Upper lobe of right lung (tissue), 1 donor: ENCODE results near the gene ASPM. TPM values are rescaled to one million over a fixed set of nuclear protein-coding genes. Genes with fewer than 3 reads are reported as not detected.

Experiments
- ATAC-seq: fragments of 200-7000 bp; cut with Tn5 transposase; one replicate; pipeline ENCODE4 v1.9.1; 2020; ENCODE audit warnings: mild to moderate bottlenecking, moderate library complexity
- DNase-seq: peaks from one replicate; pipeline ENCODE4 v3.0.0-alpha.2; 2020
- H3K27ac ChIP-seq: fragments of 200-600 bp; one replicate; pipeline ENCODE4 v1.8.0; 2022
- H3K27me3 ChIP-seq: fragments of 200-600 bp; one replicate; pipeline ENCODE4 v1.8.0; 2022; ENCODE audit warnings: mild to moderate bottlenecking
- H3K36me3 ChIP-seq: fragments of 200-600 bp; one replicate; pipeline ENCODE4 v1.8.0; 2022
- H3K4me1 ChIP-seq: fragments of 200-600 bp; one replicate; pipeline ENCODE4 v1.8.0; 2022
- H3K4me3 ChIP-seq: fragments of 200-600 bp; one replicate; pipeline ENCODE4 v1.8.0; 2022; ENCODE audit warnings: mild to moderate bottlenecking
- H3K9me3 ChIP-seq: fragments of 200-600 bp; one replicate; pipeline ENCODE4 v1.8.0; 2022
- CTCF ChIP-seq: fragments of 200-600 bp; IDR thresholded peaks from one replicate; pipeline ENCODE4 v1.8.0; 2022; ENCODE audit warnings: antibody characterized with exemption
- intact Hi-C: fragments of 100-400 bp; cut with DNase I; formaldehyde crosslinking; loops from one replicate; pipeline ENCODE4 v1.11.0; 2022
- total RNA-seq: library from RNA; stranded (reverse); fragmentation: NEBNext Ultra II Directional; extraction: Animal tissue kit (Norgen Biotek cat#: 25700); gene quantifications from one replicate; pipeline ENCODE4 v1.2.1, GENCODE V29; 2021
- donor health status: DM: no; HTN: yes; CAD: no; lungs with severe emphysema.

The ASPM gene
- total RNA-seq, 1 donor from 2014 or later = 0.46 TPM

GRCh38 chr1:197127246-197127912 is 19.1 kb downstream of the ASPM start:
- no peaks in the 10 kb centered on the region for H3K36me3 ChIP-seq
- no peak overlapping the region for H3K27ac ChIP-seq
- no peaks in the 10 kb centered on the region for H3K27me3 ChIP-seq
- DNase-seq (no peak), ATAC-seq (no peak)
- no peaks in the 10 kb centered on the region for H3K4me1 ChIP-seq
- intact Hi-C loops = no loop called here
- no peak for TF ChIP-seq CTCF
- no peaks in the 10 kb centered on the region for H3K9me3 ChIP-seq
- no peak overlapping the region for H3K4me3 ChIP-seq

GRCh38 chr1:197126691-197127090 is 19.8 kb downstream of the ASPM start:
- H3K9me3 ChIP-seq = no peaks in the 10 kb centered on the region
- no peak overlapping the region for H3K27ac ChIP-seq
- DNase-seq (no peak), ATAC-seq (no peak)
- H3K4me1 ChIP-seq = no peaks in the 10 kb centered on the region
- no peak for TF ChIP-seq CTCF
- no peaks in the 10 kb centered on the region for H3K36me3 ChIP-seq
- intact Hi-C loops = no loop called here
- no peak overlapping the region for H3K4me3 ChIP-seq
- no peaks in the 10 kb centered on the region for H3K27me3 ChIP-seq

GRCh38 chr1:197124376-197124775 is 22.1 kb downstream of the ASPM start:
- no peak for ATAC-seq
- intact Hi-C loops = no loop called here
- TF ChIP-seq CTCF = no peak

GRCh38 chr1:197116156-197116555 is 30.3 kb downstream of the ASPM start:
- no peaks in the 10 kb centered on the region for H3K4me1 ChIP-seq
- no peaks in the 10 kb centered on the region for H3K27me3 ChIP-seq
- DNase-seq (no peak), ATAC-seq (no peak)
- H3K9me3 ChIP-seq = no peaks in the 10 kb centered on the region
- no peaks in the 10 kb centered on the region for H3K36me3 ChIP-seq
- H3K27ac ChIP-seq = no peak overlapping the region
- intact Hi-C loops = no loop called here
- no peak for TF ChIP-seq CTCF
- H3K4me3 ChIP-seq = no peak overlapping the region

More at GRCh38 chr1:197124376-197124775, 22.1 kb downstream of the ASPM start:
- Histone ChIP-seq H3K9me3 (no peaks in the 10 kb centered on the region), H3K27me3 (no peaks in the 10 kb centered on the region), H3K4me3 (no peak overlapping the region), H3K36me3 (no peaks in the 10 kb centered on the region), H3K4me1 (no peaks in the 10 kb centered on the region), H3K27ac (no peak overlapping the region)
- no peak for DNase-seq

GRCh38 chr1:197106869-197107268 is 39.6 kb downstream of the ASPM start:
- no peak for TF ChIP-seq CTCF
- no peaks in the 10 kb centered on the region for H3K36me3 ChIP-seq
- H3K27ac ChIP-seq = no peak overlapping the region
- no peak for ATAC-seq
- no peak overlapping the region for H3K4me3 ChIP-seq
- intact Hi-C loops = no loop called here
- DNase-seq = no peak
- H3K27me3 ChIP-seq = no peaks in the 10 kb centered on the region
- no peaks in the 10 kb centered on the region for H3K4me1 ChIP-seq
- no peaks in the 10 kb centered on the region for H3K9me3 ChIP-seq

- no peaks in the 10 kb centered on the region for H3K4me1 ChIP-seq
- no peak for TF ChIP-seq CTCF
- no peak overlapping the region for H3K27ac ChIP-seq
- DNase-seq = no peak
- no peak overlapping the region for H3K4me3 ChIP-seq
- no peaks in the 10 kb centered on the region for H3K36me3 ChIP-seq
- intact Hi-C loops = no loop called here
- no peak for ATAC-seq
- H3K27me3 ChIP-seq = no peaks in the 10 kb centered on the region
- H3K9me3 ChIP-seq = no peaks in the 10 kb centered on the region
Measured at GRCh38 chr1:197103300-197103699, 43.2 kb downstream of the ASPM start.
